GM06990 (cell line): ENCODE data around the gene GABBR1.

Experiments
- DNase-seq: peaks from one replicate; pipeline ENCODE4 v3.0.0-alpha.2; 2011; ENCODE audit not compliant: insufficient read length; ENCODE audit errors: extremely low read depth
- H3K27me3 ChIP-seq: replicated peaks from 2 replicates; pipeline ENCODE4 v1.6.0; 2011; ENCODE audit warnings: low read length; ENCODE audit not compliant: control insufficient read depth, insufficient read depth
- H3K36me3 ChIP-seq: 2 replicates; pipeline ENCODE4 v1.5.1; 2011; ENCODE audit warnings: low read length; ENCODE audit not compliant: control insufficient read depth, insufficient read depth
- H3K4me3 ChIP-seq: replicated peaks from 2 replicates; pipeline ENCODE4 v1.5.1; 2011; ENCODE audit warnings: low read depth, mild to moderate bottlenecking, control low read depth, low read length
- TF ChIP-seq, protein P1 (sequence below): IDR thresholded peaks from 2 replicates; pipeline ENCODE4 v1.5.1; 2011; ENCODE audit warnings: low read length, control low read depth, mild to moderate bottlenecking, inconsistent platforms; ENCODE audit not compliant: insufficient read depth, poor library complexity, severe bottlenecking

The GABBR1 gene

DNA sequence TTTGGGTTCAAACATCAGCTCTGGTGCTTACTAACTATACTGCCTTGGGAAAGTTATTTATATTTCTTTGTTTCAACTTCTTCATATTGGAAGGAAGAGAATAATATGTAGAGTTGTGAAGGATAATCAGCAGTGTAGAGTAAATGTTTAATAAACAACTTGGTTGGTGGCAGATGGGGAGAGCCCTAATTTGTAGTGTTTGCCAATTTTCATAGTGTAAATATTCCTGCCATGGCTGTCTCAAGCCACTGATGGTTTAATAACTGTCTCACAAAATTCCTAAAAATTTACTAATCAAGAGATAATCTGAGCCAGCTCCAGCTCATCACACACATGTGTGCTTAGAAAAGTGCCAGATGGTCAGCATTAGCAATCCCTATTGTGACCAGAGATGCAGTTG is 48.2 kb downstream of the GABBR1 start, which contains the start of gene OR2H2:
TSS of gene OR2H2 (plus strand) at position 301 of the 400 bp plus-strand sequence. CDS start 2,824 bp downstream, outside the sequence.
- Histone ChIP-seq H3K27me3 (no peaks in the 10 kb centered on the region; the same call in none of the 2 replicates), H3K36me3 (no peaks in the 10 kb centered on the region), H3K4me3 (no peak within 1 kb of the TSS)
- TF ChIP-seq, protein P1, sequence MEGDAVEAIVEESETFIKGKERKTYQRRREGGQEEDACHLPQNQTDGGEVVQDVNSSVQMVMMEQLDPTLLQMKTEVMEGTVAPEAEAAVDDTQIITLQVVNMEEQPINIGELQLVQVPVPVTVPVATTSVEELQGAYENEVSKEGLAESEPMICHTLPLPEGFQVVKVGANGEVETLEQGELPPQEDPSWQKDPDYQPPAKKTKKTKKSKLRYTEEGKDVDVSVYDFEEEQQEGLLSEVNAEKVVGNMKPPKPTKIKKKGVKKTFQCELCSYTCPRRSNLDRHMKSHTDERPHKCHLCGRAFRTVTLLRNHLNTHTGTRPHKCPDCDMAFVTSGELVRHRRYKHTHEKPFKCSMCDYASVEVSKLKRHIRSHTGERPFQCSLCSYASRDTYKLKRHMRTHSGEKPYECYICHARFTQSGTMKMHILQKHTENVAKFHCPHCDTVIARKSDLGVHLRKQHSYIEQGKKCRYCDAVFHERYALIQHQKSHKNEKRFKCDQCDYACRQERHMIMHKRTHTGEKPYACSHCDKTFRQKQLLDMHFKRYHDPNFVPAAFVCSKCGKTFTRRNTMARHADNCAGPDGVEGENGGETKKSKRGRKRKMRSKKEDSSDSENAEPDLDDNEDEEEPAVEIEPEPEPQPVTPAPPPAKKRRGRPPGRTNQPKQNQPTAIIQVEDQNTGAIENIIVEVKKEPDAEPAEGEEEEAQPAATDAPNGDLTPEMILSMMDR = no peak
- no peak for DNase-seq

DNA sequence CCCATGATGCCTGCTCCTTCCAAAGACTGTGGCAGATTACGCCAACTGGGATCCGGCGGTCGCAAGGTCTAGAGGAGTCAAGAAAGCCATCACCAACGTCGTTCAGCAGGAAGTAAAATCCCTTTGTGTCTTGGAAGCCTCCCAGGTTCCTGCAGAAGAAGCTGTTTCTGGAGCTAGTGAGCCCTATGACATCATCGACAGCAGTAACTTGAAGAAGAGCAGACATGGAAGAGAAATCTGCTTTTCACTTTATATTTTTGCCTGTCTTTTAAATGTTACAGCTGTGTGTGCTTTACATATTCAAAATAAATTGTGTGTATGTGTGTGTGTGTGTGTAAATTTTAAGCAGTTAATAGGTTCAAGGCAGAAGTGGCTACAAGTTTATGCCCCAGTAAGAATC is 55.4 kb downstream of the GABBR1 start:
- H3K36me3 ChIP-seq = no peaks in the 10 kb centered on the region
- H3K27me3 ChIP-seq = no peaks in the 10 kb centered on the region; the same call in 1 of the 2 replicates
- TF ChIP-seq, protein P1 = no peak
- no peak for DNase-seq
- no peak overlapping the region for H3K4me3 ChIP-seq

DNA sequence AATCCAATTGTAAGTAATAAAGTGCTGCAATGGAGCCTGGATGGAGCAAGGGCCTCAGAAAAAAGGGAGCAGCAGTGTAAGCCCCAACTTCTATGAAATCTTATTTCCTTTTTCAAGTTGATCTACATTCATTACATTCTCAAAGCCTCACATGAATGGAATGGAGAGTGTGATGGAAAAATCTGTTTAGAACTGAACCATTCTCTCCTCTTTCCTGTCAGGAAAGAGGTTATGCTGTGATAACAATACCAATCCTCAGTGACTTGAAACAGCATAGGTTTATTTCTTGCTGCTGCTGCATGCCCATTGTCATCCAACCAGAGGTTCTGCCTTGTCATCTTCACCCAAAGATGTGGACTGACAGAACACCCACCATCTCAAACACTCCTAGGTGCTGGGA is 56.9 kb downstream of the GABBR1 start:
- DNase-seq = no peak
- H3K36me3 ChIP-seq = no peaks in the 10 kb centered on the region
- H3K4me3 ChIP-seq = no peak overlapping the region
- TF ChIP-seq, protein P1 = no peak
- H3K27me3 ChIP-seq = no peaks in the 10 kb centered on the region; the same call in 1 of the 2 replicates

DNA sequence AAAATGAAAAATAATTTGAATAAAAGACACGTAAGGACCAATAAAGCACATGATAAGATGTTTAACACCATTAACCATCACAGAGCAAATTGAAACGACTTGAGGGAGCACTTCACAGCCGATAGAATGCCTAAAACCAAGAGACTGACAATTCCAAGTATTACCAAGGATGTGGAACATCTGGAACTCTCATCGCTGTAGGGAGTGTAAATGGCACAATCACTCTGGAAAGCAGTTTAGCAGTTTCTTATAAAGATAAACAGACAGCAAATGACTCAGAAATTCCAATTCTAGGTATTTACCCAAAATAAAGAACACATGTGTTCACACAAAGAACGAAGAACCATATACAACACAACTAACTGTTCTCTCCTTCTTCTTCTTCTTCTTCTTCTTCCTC is 65.0 kb downstream of the GABBR1 start:
- H3K27me3 ChIP-seq = no peaks in the 10 kb centered on the region; the same call in 1 of the 2 replicates
- DNase-seq = no peak
- H3K4me3 ChIP-seq = no peak overlapping the region
- TF ChIP-seq, protein P1 = no peak
- H3K36me3 ChIP-seq = no peaks in the 10 kb centered on the region

DNA sequence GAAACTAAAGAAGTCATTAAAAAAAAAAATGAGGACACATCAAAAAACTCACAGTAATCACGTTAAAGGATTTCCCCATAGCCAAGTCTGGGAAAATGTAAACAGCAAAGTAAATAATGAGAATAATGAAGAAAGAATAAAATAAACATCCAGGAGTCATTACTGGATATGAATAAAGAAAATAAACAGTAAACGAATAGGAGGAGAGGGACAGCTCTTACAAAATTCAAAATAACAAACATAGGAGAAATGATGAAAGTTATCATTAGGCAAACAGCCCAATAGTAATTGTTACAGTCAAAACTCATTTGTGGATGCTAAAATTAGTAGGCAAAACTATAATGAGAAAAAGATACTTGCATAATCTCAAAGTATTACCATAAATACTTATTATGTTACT is 65.4 kb downstream of the GABBR1 start:
- H3K36me3 ChIP-seq = no peaks in the 10 kb centered on the region
- H3K4me3 ChIP-seq = no peak overlapping the region
- no peak for DNase-seq
- no peaks in the 10 kb centered on the region; the same call in 1 of the 2 replicates for H3K27me3 ChIP-seq
- TF ChIP-seq, protein P1 = no peak

DNA sequence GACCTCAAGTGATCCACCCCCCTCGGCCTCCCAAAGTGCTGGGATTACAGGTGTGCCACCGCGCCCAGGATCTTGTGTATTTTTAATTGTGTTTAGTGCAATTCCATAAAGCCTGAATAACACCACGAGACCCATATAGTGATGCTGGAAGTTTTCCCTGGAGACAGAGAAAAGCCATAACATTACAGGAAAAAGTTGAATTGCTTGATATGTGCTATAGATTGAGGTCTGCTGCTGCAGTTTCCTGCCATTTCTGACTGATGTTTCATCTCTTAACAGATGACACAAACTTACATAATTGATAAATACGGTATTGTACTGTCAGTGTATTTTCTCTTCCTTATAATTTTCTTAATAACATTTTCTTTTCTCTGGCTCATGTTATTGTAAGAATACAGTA is 66.1 kb downstream of the GABBR1 start:
- H3K27me3 ChIP-seq = no peaks in the 10 kb centered on the region; the same call in 1 of the 2 replicates
- DNase-seq = no peak
- TF ChIP-seq, protein P1 = no peak
- H3K36me3 ChIP-seq = no peaks in the 10 kb centered on the region
- no peak overlapping the region for H3K4me3 ChIP-seq
